Suprapubic skin (tissue), 4 donors: ENCODE measurements around the gene ANXA2.

Source experiments
- CTCF ChIP-seq, 2 donors: fragments of 200-600 bp in 1 of 2; fragments of 450-650 bp in 1 of 2; sonication (generic) in 1 of 2; IDR thresholded peaks; one replicate each; pipeline ENCODE4 v1.5.1; 2016 to 2019; ENCODE audit warnings: antibody characterized with exemption in 2 of 2, mild to moderate bottlenecking in 1 of 2, moderate library complexity in 1 of 2
- EP300 ChIP-seq: sonication (generic); formaldehyde crosslinking; IDR thresholded peaks from one replicate; pipeline ENCODE4 v1.6.1; 2017; ENCODE audit warnings: antibody characterized with exemption
- POLR2A ChIP-seq, 2 donors: fragments of 450-650 bp; IDR thresholded peaks; one replicate each; pipeline ENCODE4 v1.6.1; 2017; ENCODE audit warnings: antibody characterized with exemption in 2 of 2, mild to moderate bottlenecking in 2 of 2, moderate library complexity in 2 of 2
- POLR2AphosphoS5 ChIP-seq, 3 donors: sonication (generic); formaldehyde crosslinking; IDR thresholded peaks; one replicate each; pipeline ENCODE4 v1.6.1; 2017; ENCODE audit warnings: antibody characterized with exemption in 3 of 3

GRCh38 chr15:60350108-60350507 lies 47.7 kb downstream of the ANXA2 start:
- TF ChIP-seq POLR2A (IDR thresholded peaks at IDR 0.05) (no peak), CTCF (IDR thresholded peaks at IDR 0.05) (no peak), POLR2AphosphoS5 (IDR thresholded peaks at IDR 0.05) (no peak), EP300 (no peak)
